H9 (cell line): ENCODE measurements around the gene GSN. TPM values are rescaled to one million over a fixed set of nuclear protein-coding genes. Genes with fewer than 3 reads are reported as not detected.

Experiments used
- DNase-seq: peaks from one replicate; pipeline ENCODE4 v3.0.0-alpha.2; 2017
- H2AFZ ChIP-seq: one replicate; pipeline ENCODE4 v1.6.1; 2013; ENCODE audit warnings: mild to moderate bottlenecking, low read length, control low read depth, moderate library complexity
- H2AK5ac ChIP-seq: 2 replicates; pipeline ENCODE4 v1.6.1; 2013; ENCODE audit warnings: low read length, control low read depth, mixed read lengths; ENCODE audit not compliant: insufficient read length
- H2BK120ac ChIP-seq: one replicate; pipeline ENCODE4 v1.6.1; 2013; ENCODE audit warnings: low read depth, mild to moderate bottlenecking, low read length, control low read depth, inconsistent platforms; ENCODE audit not compliant: poor library complexity, severe bottlenecking
- H2BK12ac ChIP-seq: 2 replicates; pipeline ENCODE4 v1.6.1; 2013; ENCODE audit warnings: low read length, control low read depth, mixed read lengths, low read depth; ENCODE audit not compliant: insufficient read length
- H2BK15ac ChIP-seq: 2 replicates; pipeline ENCODE4 v1.6.1; 2013; ENCODE audit warnings: low read depth, low read length, control low read depth
- H2BK20ac ChIP-seq: one replicate; pipeline ENCODE4 v1.6.1; 2013; ENCODE audit warnings: low read depth, mild to moderate bottlenecking, low read length, control low read depth, inconsistent platforms; ENCODE audit not compliant: poor library complexity, severe bottlenecking
- H2BK5ac ChIP-seq: 2 replicates; pipeline ENCODE4 v1.6.1; 2013; ENCODE audit warnings: low read length, control low read depth, mixed read lengths; ENCODE audit not compliant: insufficient read length
- H3K14ac ChIP-seq: 2 replicates; pipeline ENCODE4 v1.6.1; 2013; ENCODE audit warnings: low read length, control low read depth; ENCODE audit not compliant: insufficient read depth
- H3K18ac ChIP-seq: 2 replicates; pipeline ENCODE4 v1.6.1; 2013; ENCODE audit warnings: low read depth, mild to moderate bottlenecking, mixed read lengths, low read length, control low read depth; ENCODE audit not compliant: insufficient read length
- H3K23ac ChIP-seq: 2 replicates; pipeline ENCODE4 v1.6.1; 2013; ENCODE audit warnings: low read length, control low read depth, mixed read lengths, low read depth; ENCODE audit not compliant: insufficient read length
- H3K23me2 ChIP-seq: 2 replicates; pipeline ENCODE4 v1.6.1; 2013; ENCODE audit warnings: low read depth, mild to moderate bottlenecking, mixed read lengths, low read length, control low read depth; ENCODE audit not compliant: insufficient read length, poor library complexity, severe bottlenecking
- H3K27ac ChIP-seq: 2 replicates; pipeline ENCODE4 v1.5.1; 2013; ENCODE audit warnings: low read length, control low read depth, mixed read lengths, low read depth; ENCODE audit not compliant: insufficient read length
- H3K27me3 ChIP-seq: 2 replicates; pipeline ENCODE4 v1.6.1; 2013; ENCODE audit warnings: low read length, control low read depth, inconsistent platforms; ENCODE audit not compliant: insufficient read depth
- H3K4ac ChIP-seq: 2 replicates; pipeline ENCODE4 v1.6.1; 2013; ENCODE audit warnings: low read depth, mild to moderate bottlenecking, control low read depth, inconsistent platforms, low read length, moderate library complexity
- H3K4me1 ChIP-seq: 2 replicates; pipeline ENCODE4 v1.6.1; 2013; ENCODE audit warnings: low read length, control low read depth, inconsistent platforms; ENCODE audit not compliant: insufficient read depth
- H3K4me2 ChIP-seq: 2 replicates; pipeline ENCODE4 v1.6.1; 2013; ENCODE audit warnings: low read length, control low read depth, mixed read lengths; ENCODE audit not compliant: insufficient read length, insufficient read depth
- H3K56ac ChIP-seq: 2 replicates; pipeline ENCODE4 v1.6.1; 2013; ENCODE audit warnings: low read depth, mild to moderate bottlenecking, mixed read lengths, low read length, control low read depth; ENCODE audit not compliant: insufficient read length
- H3K79me1 ChIP-seq: 2 replicates; pipeline ENCODE4 v1.6.1; 2013; ENCODE audit warnings: low read depth, mild to moderate bottlenecking, moderate library complexity, low read length, control low read depth, inconsistent platforms; ENCODE audit not compliant: insufficient read depth, poor library complexity, severe bottlenecking
- H3K79me2 ChIP-seq: 2 replicates; pipeline ENCODE4 v1.6.1; 2013; ENCODE audit warnings: low read length, control low read depth, inconsistent platforms; ENCODE audit not compliant: insufficient read depth
- H3K9ac ChIP-seq: 2 replicates; pipeline ENCODE4 v1.6.1; 2013; ENCODE audit warnings: low read length, control low read depth, mixed read lengths; ENCODE audit not compliant: insufficient read length; ENCODE audit errors: extremely low read depth
- H3K9me3 ChIP-seq: one replicate; pipeline ENCODE4 v1.6.1; 2013; ENCODE audit warnings: low read depth, low read length, inconsistent platforms; ENCODE audit not compliant: control insufficient read depth
- H3T11ph ChIP-seq: one replicate; pipeline ENCODE4 v1.6.1; 2013; ENCODE audit warnings: mild to moderate bottlenecking, low read length, control low read depth, inconsistent platforms
- H4K20me1 ChIP-seq: one replicate; pipeline ENCODE4 v1.6.1; 2013; ENCODE audit not compliant: control insufficient read depth, insufficient read length, insufficient read depth
- H4K5ac ChIP-seq: 2 replicates; pipeline ENCODE4 v1.6.1; 2013; ENCODE audit warnings: low read depth, mild to moderate bottlenecking, mixed read lengths, low read length, control low read depth; ENCODE audit not compliant: insufficient read length
- H4K8ac ChIP-seq: replicated peaks from 2 replicates; pipeline ENCODE4 v1.6.1; 2013; ENCODE audit warnings: low read length, control low read depth, mixed read lengths, low read depth; ENCODE audit not compliant: insufficient read length
- H4K91ac ChIP-seq: 2 replicates; pipeline ENCODE4 v1.6.1; 2013; ENCODE audit warnings: low read depth, mild to moderate bottlenecking, moderate library complexity, mixed read lengths, low read length, control low read depth; ENCODE audit not compliant: insufficient read length
- H3K27ac Mint-ChIP-seq, 3 experiments: 2 replicates in 2 of 3; 3 replicates in 1 of 3; pipeline ENCODE4 v1.8.0; 2020 to 2021; ENCODE audit warnings: mixed read lengths in 3 of 3, mild to moderate bottlenecking in 1 of 3, moderate library complexity in 1 of 3
- H3K27me3 Mint-ChIP-seq: 2 replicates; pipeline ENCODE4 v1.8.0; 2021; ENCODE audit warnings: low read depth, mild to moderate bottlenecking, moderate library complexity, mixed read lengths
- H3K36me3 Mint-ChIP-seq, 3 experiments: 2 replicates in 2 of 3; 3 replicates in 1 of 3; pipeline ENCODE4 v1.8.0; 2020 to 2021; ENCODE audit warnings: low read depth in 3 of 3, mixed read lengths in 3 of 3; ENCODE audit not compliant: insufficient read depth in 1 of 3
- H3K4me1 Mint-ChIP-seq, 2 experiments: 2 replicates each; pipeline ENCODE4 v1.8.0; 2020; ENCODE audit warnings: mixed read lengths in 2 of 2
- H3K4me3 Mint-ChIP-seq, 2 experiments: 2 replicates in 1 of 2; 3 replicates in 1 of 2; pipeline ENCODE4 v1.8.0; 2020 to 2021; ENCODE audit warnings: mild to moderate bottlenecking in 2 of 2, mixed read lengths in 2 of 2, moderate library complexity in 1 of 2
- H3K9me3 Mint-ChIP-seq, 2 experiments: 2 replicates in 1 of 2; 3 replicates in 1 of 2; pipeline ENCODE4 v1.8.0; 2020; ENCODE audit warnings: mild to moderate bottlenecking in 2 of 2, mixed read lengths in 2 of 2, moderate library complexity in 1 of 2
- CTCF ChIP-seq: fragments of 200-600 bp; sonication (generic); conservative IDR thresholded peaks from 3 replicates; pipeline ENCODE4 v1.8.0; 2021; ENCODE audit warnings: antibody characterized with exemption, mild to moderate bottlenecking
- WGBS: extraction: QIAGEN DNeasy Blood & Tissue Kit; methylation state at CpG from one replicate; pipeline ENCODE4 v1.1.7; 2013; ENCODE audit warnings: missing lambda C conversion rate, low lambda C conversion rate, mixed read lengths; ENCODE audit not compliant: insufficient read length; ENCODE audit errors: extremely low coverage; 5-methylcytosine and 5-hydroxymethylcytosine counted together
- total RNA-seq: library from RNA; stranded (reverse); gene quantifications from 2 replicates; pipeline ENCODE4 v1.2.1, GENCODE V29; 2021

Gene GSN
- total RNA-seq, 1 experiment from 2014 or later, result 14.9 TPM

- Histone ChIP-seq H2BK20ac (no peak overlapping the region), H2BK120ac (no peak overlapping the region), H4K8ac (no peak overlapping the region), H3T11ph (no peak overlapping the region), H3K4me1 (no peaks in the 10 kb centered on the region), H3K9me3 (no peaks in the 10 kb centered on the region), H3K4ac (no peak overlapping the region), H3K79me1 (no peaks in the 10 kb centered on the region), H3K18ac (no peak overlapping the region), H2AK5ac (no peak overlapping the region), H2BK5ac (no peak overlapping the region), H2BK15ac (no peak overlapping the region), H3K23me2 (no peaks in the 10 kb centered on the region), H3K23ac (no peak overlapping the region), H4K91ac (no peak overlapping the region), H3K56ac (no peak overlapping the region), H3K14ac (no peak overlapping the region), H3K4me2 (no peak overlapping the region), H3K9ac (no peak overlapping the region), H2BK12ac (no peak overlapping the region), H4K5ac (no peak overlapping the region), H3K27me3 (no peaks in the 10 kb centered on the region), H3K79me2 (no peaks in the 10 kb centered on the region), H2AFZ (no peak overlapping the region), H4K20me1 (no peaks in the 10 kb centered on the region), H3K27ac (no peak overlapping the region)
- Mint-ChIP-seq H3K27ac (no peak overlapping the region; a peak in 1 of 7 replicates), H3K4me3 (no peak overlapping the region), H3K4me1 (peaks cover 2 to 5% of the 10 kb centered on the region in 2 experiments; a peak in 1 of 4 replicates), H3K36me3 (peaks cover 2 to 5% (median 3%) of the 10 kb centered on the region in 3 experiments; a peak in 3 of 7 replicates), H3K27me3 (peaks cover 45% of the 10 kb centered on the region), H3K9me3 (no peaks in the 10 kb centered on the region)
- no CpG with 5 or more reads among the region's 7 CpGs for WGBS
- no peak for TF ChIP-seq CTCF
- DNase-seq, result no peak
Measured at GRCh38 chr9:121309833-121310425, 42.0 kb downstream of the GSN start.
